Forelimb muscle (tissue), 1 donor: ENCODE data around the gene PLA2G1B. TPM values are rescaled to one million over a fixed set of nuclear protein-coding genes. Genes with fewer than 3 reads are reported as not detected.

Experiments
- DNase-seq: peaks from one replicate; pipeline ENCODE4 v3.0.0-alpha.2; 2013; ENCODE audit warnings: low read depth
- polyA plus RNA-seq: library from polyadenylated mRNA; unstranded; fragments of 120-200 nt; gene quantifications from one replicate; pipeline ENCODE4 v1.2.1, GENCODE V29; 2013; ENCODE audit not compliant: insufficient read length

Gene PLA2G1B
- polyA plus RNA-seq, result not detected

- DNase-seq, result no peak
These were observed at the start of gene PLA2G1B for GRCh38 chr12:120327593-120327992. PLA2G1B (minus strand) TSS chr12:120327779; CDS start chr12:120327753, 26 bp downstream.

- DNase-seq, result no peak
These were observed 49.5 kb upstream of the PLA2G1B start for GRCh38 chr12:120376934-120377572.

GRCh38 chr12:120376416-120376815, 48.8 kb upstream of the PLA2G1B start:
- DNase-seq, result no peak

- DNase-seq, result no peak
These were observed 48.4 kb upstream of the PLA2G1B start for GRCh38 chr12:120376009-120376408.

- DNase-seq, result no peak
These were observed 46.1 kb upstream of the PLA2G1B start for GRCh38 chr12:120373683-120374082.

GRCh38 chr12:120370343-120371243, 43.0 kb upstream of the PLA2G1B start:
- DNase-seq, result no peak

- DNase-seq, result no peak
These were observed 42.2 kb upstream of the PLA2G1B start for GRCh38 chr12:120369603-120370342.

- DNase-seq, result no peak
These were observed 41.4 kb upstream of the PLA2G1B start, which contains the start of gene MSI1 for GRCh38 chr12:120368789-120369602. MSI1 (minus strand) TSS chr12:120369164; CDS start chr12:120369091, 73 bp downstream.

- no peak for DNase-seq
These were observed 40.6 kb upstream of the PLA2G1B start for GRCh38 chr12:120367924-120368788.

GRCh38 chr12:120367233-120367923, 39.8 kb upstream of the PLA2G1B start:
- no peak for DNase-seq

- no peak for DNase-seq
These were observed 39.3 kb upstream of the PLA2G1B start for GRCh38 chr12:120366845-120367232.

- DNase-seq, result no peak
These were observed 38.7 kb upstream of the PLA2G1B start for GRCh38 chr12:120366341-120366705.

GRCh38 chr12:120365675-120366340, 38.2 kb upstream of the PLA2G1B start:
- DNase-seq, result no peak

GRCh38 chr12:120364487-120364886, 36.9 kb upstream of the PLA2G1B start:
- DNase-seq, result no peak

GRCh38 chr12:120363274-120363855, 35.8 kb upstream of the PLA2G1B start:
- no peak for DNase-seq

- DNase-seq, result no peak
These were observed 35.1 kb upstream of the PLA2G1B start for GRCh38 chr12:120362516-120363273.

- no peak for DNase-seq
These were observed 34.1 kb upstream of the PLA2G1B start for GRCh38 chr12:120361506-120362208.
